ENCODE results near the gene DYSF.

DYSF gene

GRCh38 chr2:71505086-71505769 lies 51.9 kb downstream of the DYSF start:
- Histone ChIP-seq H3K27me3 (no peaks in the 10 kb centered on the region), H3K9ac (no peak overlapping the region), H3K36me3 (peaks cover 0 to 53% (median 0%) of the 10 kb centered on the region in 11 experiments; a peak in 5 of 22 replicates), H3K9me3 (replicated peaks in 1 of 11) (no peaks in the 10 kb centered on the region), H3K27ac (no peak overlapping the region), H3K4me2 (no peak overlapping the region), H4K20me1 (peaks cover 0 to 76% (median 0%) of the 10 kb centered on the region in 11 experiments; a peak in 6 of 22 replicates), H3K4me1 (peaks cover 8 to 31% (median 22%) of the 10 kb centered on the region in 10 experiments), H3K4me3 (no peak overlapping the region)
- no peak for TF ChIP-seq Cebpa-rat (IDR thresholded peaks at IDR 0.05)

GRCh38 chr2:71505770-71506140 lies 52.4 kb downstream of the DYSF start:
- Histone ChIP-seq H3K4me2 (no peak overlapping the region), H3K4me3 (no peak overlapping the region), H4K20me1 (peaks cover 0 to 80% (median 4%) of the 10 kb centered on the region in 11 experiments; a peak in 8 of 22 replicates), H3K27ac (no peak overlapping the region), H3K27me3 (no peaks in the 10 kb centered on the region), H3K36me3 (peaks cover 0 to 57% (median 0%) of the 10 kb centered on the region in 11 experiments; a peak in 5 of 22 replicates), H3K4me1 (peaks cover 3 to 31% (median 22%) of the 10 kb centered on the region in 10 experiments), H3K9ac (no peak overlapping the region), H3K9me3 (replicated peaks in 1 of 11) (no peaks in the 10 kb centered on the region)
- no peak for TF ChIP-seq Cebpa-rat (IDR thresholded peaks at IDR 0.05)

- Histone ChIP-seq H3K4me2 (peak overlapping the region in 5 of 11 experiments; percentile 8 to 33 (median 25); a peak in 8 of 22 replicates), H3K9ac (no peak overlapping the region), H3K4me1 (peaks cover 0 to 36% (median 26%) of the 10 kb centered on the region in 10 experiments; a peak in 14 of 20 replicates), H3K4me3 (no peak overlapping the region), H3K9me3 (replicated peaks in 1 of 11) (no peaks in the 10 kb centered on the region), H3K27ac (no peak overlapping the region), H3K27me3 (no peaks in the 10 kb centered on the region), H3K36me3 (peaks cover 0 to 64% (median 0%) of the 10 kb centered on the region in 11 experiments; a peak in 5 of 22 replicates), H4K20me1 (peaks cover 0 to 84% (median 10%) of the 10 kb centered on the region in 11 experiments; a peak in 10 of 22 replicates)
- TF ChIP-seq Cebpa-rat (IDR thresholded peaks at IDR 0.05) = no peak
Measured at GRCh38 chr2:71506222-71507153, 53.1 kb downstream of the DYSF start.

GRCh38 chr2:71507476-71507875 lies 54.1 kb downstream of the DYSF start:
- Histone ChIP-seq H3K9ac (no peak overlapping the region), H3K36me3 (peaks cover 0 to 66% (median 0%) of the 10 kb centered on the region in 11 experiments; a peak in 5 of 22 replicates), H3K27me3 (no peaks in the 10 kb centered on the region), H3K27ac (no peak overlapping the region), H3K4me2 (no peak overlapping the region), H3K4me1 (peaks cover 0 to 44% (median 27%) of the 10 kb centered on the region in 10 experiments; a peak in 14 of 20 replicates), H4K20me1 (peaks cover 0 to 90% (median 15%) of the 10 kb centered on the region in 11 experiments; a peak in 10 of 22 replicates), H3K9me3 (replicated peaks in 1 of 11) (no peaks in the 10 kb centered on the region), H3K4me3 (no peak overlapping the region)
- no peak for TF ChIP-seq Cebpa-rat (IDR thresholded peaks at IDR 0.05)

GRCh38 chr2:71510196-71510807 lies 56.9 kb downstream of the DYSF start:
- peaks cover 0 to 45% (median 27%) of the 10 kb centered on the region in 10 experiments; a peak in 14 of 20 replicates for H3K4me1 ChIP-seq
- H3K27me3 ChIP-seq = no peaks in the 10 kb centered on the region
- H3K36me3 ChIP-seq = peaks cover 0 to 53% (median under 1%) of the 10 kb centered on the region in 11 experiments; a peak in 8 of 22 replicates
- no peak for TF ChIP-seq Cebpa-rat (IDR thresholded peaks at IDR 0.05)
- H3K4me3 ChIP-seq = no peak overlapping the region
- H4K20me1 ChIP-seq = peaks cover 0 to 80% (median 15%) of the 10 kb centered on the region in 11 experiments; a peak in 10 of 22 replicates
- peak overlapping the region in 7 of 11 experiments; percentile 52 to 77 (median 61); a peak in 16 of 22 replicates for H3K4me2 ChIP-seq
- peak overlapping the region in 5 of 11 experiments; percentile 6 to 56 (median 15); a peak in 4 of 22 replicates for H3K9ac ChIP-seq
- H3K9me3 ChIP-seq (replicated peaks in 1 of 11) = no peaks in the 10 kb centered on the region
- H3K27ac ChIP-seq = no peak overlapping the region; a peak in 2 of 22 replicates

GRCh38 chr2:71510938-71511337 lies 57.6 kb downstream of the DYSF start:
- Histone ChIP-seq H3K27me3 (no peaks in the 10 kb centered on the region), H3K27ac (no peak overlapping the region), H4K20me1 (peaks cover 0 to 74% (median 15%) of the 10 kb centered on the region in 11 experiments; a peak in 10 of 22 replicates), H3K36me3 (peaks cover 0 to 53% (median 7%) of the 10 kb centered on the region in 11 experiments; a peak in 11 of 22 replicates), H3K9ac (peak overlapping the region in 4 of 11 experiments; percentile 6 to 56 (median 14); a peak in 4 of 22 replicates), H3K9me3 (replicated peaks in 1 of 11) (no peaks in the 10 kb centered on the region), H3K4me3 (no peak overlapping the region), H3K4me2 (peak overlapping the region in 8 of 11 experiments; percentile 12 to 77 (median 60); a peak in 14 of 22 replicates), H3K4me1 (peaks cover 0 to 46% (median 27%) of the 10 kb centered on the region in 10 experiments; a peak in 14 of 20 replicates)
- no peak for TF ChIP-seq Cebpa-rat (IDR thresholded peaks at IDR 0.05)

- no peak for TF ChIP-seq Cebpa-rat (IDR thresholded peaks at IDR 0.05)
- Histone ChIP-seq H3K4me3 (no peak overlapping the region), H3K4me2 (peak overlapping the region in 4 of 11 experiments; percentile 61 to 77 (median 70); a peak in 4 of 22 replicates), H3K36me3 (peaks cover 0 to 53% (median 7%) of the 10 kb centered on the region in 11 experiments; a peak in 13 of 22 replicates), H3K27ac (no peak overlapping the region), H3K27me3 (no peaks in the 10 kb centered on the region), H3K9me3 (replicated peaks in 1 of 11) (no peaks in the 10 kb centered on the region), H3K9ac (no peak overlapping the region), H3K4me1 (peaks cover 0 to 48% (median 24%) of the 10 kb centered on the region in 10 experiments; a peak in 14 of 20 replicates), H4K20me1 (peaks cover 0 to 71% (median 15%) of the 10 kb centered on the region in 11 experiments; a peak in 10 of 22 replicates)
Measured at GRCh38 chr2:71511776-71512175, 58.4 kb downstream of the DYSF start.

- peaks cover 0 to 45% (median 21%) of the 10 kb centered on the region in 10 experiments; a peak in 14 of 20 replicates for H3K4me1 ChIP-seq
- no peak overlapping the region for H3K4me3 ChIP-seq
- no peak overlapping the region for H3K27ac ChIP-seq
- H3K36me3 ChIP-seq = peaks cover 0 to 54% (median 13%) of the 10 kb centered on the region in 11 experiments; a peak in 14 of 22 replicates
- no peaks in the 10 kb centered on the region for H3K9me3 ChIP-seq (replicated peaks in 1 of 11)
- no peak for TF ChIP-seq Cebpa-rat (IDR thresholded peaks at IDR 0.05)
- no peak overlapping the region for H3K9ac ChIP-seq
- H4K20me1 ChIP-seq = peaks cover 0 to 66% (median 15%) of the 10 kb centered on the region in 11 experiments; a peak in 10 of 22 replicates
- no peak overlapping the region for H3K4me2 ChIP-seq
- H3K27me3 ChIP-seq = no peaks in the 10 kb centered on the region
Measured at GRCh38 chr2:71512386-71512785, 59.0 kb downstream of the DYSF start.

Measured in BLaER1 treated with 17β-estradiol and CSF1 and Interleukin-3, amounts not matched to agents 10 nM and 100 nM (cell line).